Activated T-helper 1 cell treated with anti-CD3 and anti-CD28 coated beads, Interleukin-12 subunit alpha, Interleukin-12 subunit beta, Interleukin-2, Interleukin-4 antibody, amounts not matched to agents 30 ng/mL and 10 ng/mL and 1 ng/mL, durations not matched to agents 14 hours and 24 hours and 36 hours (primary cell): ENCODE results near the gene PDE6C. TPM values are rescaled to one million over a fixed set of nuclear protein-coding genes. Genes with fewer than 3 reads are reported as not detected.
A peak's percentile ranks its signal among the peaks of the same experiment; 100 is the strongest.

ENCODE experiments used
- DNase-seq: peaks from one replicate; pipeline ENCODE4 v3.0.0; 2021; ENCODE audit warnings: low spot score
- H3K27ac Mint-ChIP-seq: one replicate; pipeline ENCODE4 v1.8.0; 2021; ENCODE audit warnings: mild to moderate bottlenecking, mixed read lengths
- H3K27me3 Mint-ChIP-seq: one replicate; pipeline ENCODE4 v1.8.0; 2022; ENCODE audit warnings: mild to moderate bottlenecking, moderate library complexity, mixed read lengths; ENCODE audit not compliant: insufficient read depth
- H3K36me3 Mint-ChIP-seq: one replicate; pipeline ENCODE4 v1.8.0; 2021; ENCODE audit warnings: low read depth, mixed read lengths
- H3K4me1 Mint-ChIP-seq: one replicate; pipeline ENCODE4 v1.8.0; 2021; ENCODE audit warnings: low read depth, mixed read lengths
- H3K4me3 Mint-ChIP-seq: one replicate; pipeline ENCODE4 v1.8.0; 2021; ENCODE audit warnings: mild to moderate bottlenecking, moderate library complexity, mixed read lengths
- H3K9me3 Mint-ChIP-seq: one replicate; pipeline ENCODE4 v1.8.0; 2021; ENCODE audit warnings: mixed read lengths
- intact Hi-C: fragments of 100-400 bp; cut with micrococcal nuclease; formaldehyde crosslinking; loops from one replicate; pipeline ENCODE4 v1.15.1; 2024
- total RNA-seq: library from RNA; stranded (reverse); gene quantifications from 2 replicates; pipeline ENCODE4 v1.2.3, GENCODE V29; 2022

The PDE6C gene
- total RNA-seq, 1 donor from 2014 or later, result not detected

DNA sequence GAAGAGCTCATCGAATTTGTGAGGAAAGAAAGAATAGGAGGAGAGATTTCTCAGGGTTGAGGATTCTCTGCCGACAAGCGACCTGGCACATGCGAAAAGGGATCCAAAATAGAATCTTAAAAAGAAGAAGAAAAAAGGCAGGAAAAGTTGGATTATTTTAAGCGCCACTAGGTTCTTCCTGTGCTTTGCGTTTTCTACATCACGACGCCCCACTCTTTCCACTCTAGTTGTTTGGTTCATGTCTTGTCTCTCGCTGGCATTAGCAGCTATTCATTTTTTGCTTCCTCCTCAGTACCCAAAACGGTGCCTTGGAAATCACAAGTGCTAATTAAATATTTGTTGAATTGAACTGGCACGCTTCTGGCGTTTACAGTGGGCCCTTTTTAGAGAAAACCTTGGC, 90.7 kb downstream of the PDE6C start:
- intact Hi-C loops, result loop anchor here (2.0 to 10.0 kb wide), 9 partner anchors 114 to 1412 kb away; partner anchors contain the start of genes CEP55, CPEB3, EXOC6 and IDE
- Mint-ChIP-seq H3K4me1 (peaks cover 26% of the 10 kb centered on the region), H3K27ac (no peak overlapping the region), H3K36me3 (peaks cover 8% of the 10 kb centered on the region), H3K27me3 (no peaks in the 10 kb centered on the region), H3K4me3 (no peak overlapping the region), H3K9me3 (no peaks in the 10 kb centered on the region)
- no peak for DNase-seq

GRCh38 chr10:93703841-93704240, 91.5 kb downstream of the PDE6C start:
- no peak overlapping the region for H3K27ac Mint-ChIP-seq
- H3K9me3 Mint-ChIP-seq, result no peaks in the 10 kb centered on the region
- H3K4me3 Mint-ChIP-seq, result peak overlapping the region; percentile 79
- H3K36me3 Mint-ChIP-seq, result peaks cover 7% of the 10 kb centered on the region
- no peaks in the 10 kb centered on the region for H3K27me3 Mint-ChIP-seq
- intact Hi-C loops, result loop anchor here (2.0 to 10.0 kb wide), 9 partner anchors 113 to 1413 kb away; partner anchors contain the start of genes CEP55, CPEB3, EXOC6 and IDE
- DNase-seq, result no peak
- peaks cover 27% of the 10 kb centered on the region for H3K4me1 Mint-ChIP-seq

DNA sequence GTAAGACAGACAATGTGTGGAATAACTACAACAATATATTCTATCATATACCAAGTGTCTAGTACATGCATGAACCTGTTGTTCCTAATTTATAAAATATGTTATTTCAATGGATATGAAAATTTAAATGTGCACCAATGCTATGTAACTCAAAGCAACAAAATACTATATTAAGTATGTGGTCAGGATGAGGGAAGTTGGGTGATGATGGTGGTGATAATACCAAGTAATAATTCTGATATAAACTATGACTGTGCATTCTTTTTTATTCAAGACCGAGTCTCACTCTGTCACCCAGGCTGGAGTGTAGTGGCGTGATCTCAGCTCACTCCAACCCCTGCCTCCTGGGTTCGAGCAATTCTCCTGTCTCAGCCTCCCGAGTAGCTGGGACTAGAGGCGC, 92.1 kb downstream of the PDE6C start:
- peaks cover 3% of the 10 kb centered on the region for H3K36me3 Mint-ChIP-seq
- DNase-seq, result no peak
- intact Hi-C loops, result loop anchor here (5.0 to 10.0 kb wide), 5 partner anchors 327 to 1132 kb away; partner anchors contain the start of genes EXOC6, IDE and KIF11
- H3K4me1 Mint-ChIP-seq, result peaks cover 23% of the 10 kb centered on the region
- H3K4me3 Mint-ChIP-seq, result no peak overlapping the region
- no peaks in the 10 kb centered on the region for H3K9me3 Mint-ChIP-seq
- H3K27ac Mint-ChIP-seq, result no peak overlapping the region
- no peaks in the 10 kb centered on the region for H3K27me3 Mint-ChIP-seq

- Mint-ChIP-seq H3K4me3 (no peak overlapping the region), H3K36me3 (no peaks in the 10 kb centered on the region), H3K9me3 (no peaks in the 10 kb centered on the region), H3K27ac (no peak overlapping the region), H3K4me1 (peaks cover 20% of the 10 kb centered on the region), H3K27me3 (no peaks in the 10 kb centered on the region)
- intact Hi-C loops, result loop anchor here (10.0 kb wide), 1 partner anchor 863 kb away; the partner anchor contains the start of gene EXOC6
- no peak for DNase-seq
Measured at GRCh38 chr10:93707623-93708022, 95.3 kb downstream of the PDE6C start.

GRCh38 chr10:93710333-93710909, 98.1 kb downstream of the PDE6C start:
- Mint-ChIP-seq H3K9me3 (no peaks in the 10 kb centered on the region), H3K36me3 (no peaks in the 10 kb centered on the region), H3K27me3 (no peaks in the 10 kb centered on the region), H3K4me3 (no peak overlapping the region), H3K27ac (no peak overlapping the region), H3K4me1 (peaks cover 14% of the 10 kb centered on the region)
- intact Hi-C loops, result no loop called here
- DNase-seq, result no peak

- Mint-ChIP-seq H3K27me3 (no peaks in the 10 kb centered on the region), H3K4me1 (peaks cover 13% of the 10 kb centered on the region), H3K36me3 (no peaks in the 10 kb centered on the region), H3K4me3 (no peak overlapping the region), H3K9me3 (no peaks in the 10 kb centered on the region), H3K27ac (no peak overlapping the region)
- intact Hi-C loops, result no loop called here
- no peak for DNase-seq
Measured at GRCh38 chr10:93711891-93712290, 99.6 kb downstream of the PDE6C start.

DNA sequence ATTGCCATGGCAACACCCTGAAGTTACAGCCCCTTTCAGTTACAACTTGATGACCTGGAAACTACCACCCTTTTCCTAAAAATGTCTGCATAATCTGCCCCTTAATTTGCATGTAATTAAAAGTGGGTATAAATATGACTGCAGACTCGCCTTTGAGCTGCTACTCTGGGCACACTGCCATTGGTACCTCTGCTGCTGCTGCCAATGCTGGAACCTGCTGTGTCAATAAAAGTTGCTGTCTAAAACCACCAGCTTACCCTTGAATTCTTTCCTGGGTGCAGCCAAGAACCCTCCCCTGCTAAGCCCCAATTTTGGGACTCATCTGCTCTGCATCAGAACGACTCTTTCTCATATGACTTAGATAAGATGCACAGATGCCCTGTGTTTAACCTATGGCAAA, 100.3 kb downstream of the PDE6C start:
- intact Hi-C loops, result no loop called here
- H3K27me3 Mint-ChIP-seq, result no peaks in the 10 kb centered on the region
- H3K4me1 Mint-ChIP-seq, result peaks cover 6% of the 10 kb centered on the region
- DNase-seq, result no peak
- no peak overlapping the region for H3K4me3 Mint-ChIP-seq
- H3K9me3 Mint-ChIP-seq, result no peaks in the 10 kb centered on the region
- H3K27ac Mint-ChIP-seq, result no peak overlapping the region
- no peaks in the 10 kb centered on the region for H3K36me3 Mint-ChIP-seq

DNA sequence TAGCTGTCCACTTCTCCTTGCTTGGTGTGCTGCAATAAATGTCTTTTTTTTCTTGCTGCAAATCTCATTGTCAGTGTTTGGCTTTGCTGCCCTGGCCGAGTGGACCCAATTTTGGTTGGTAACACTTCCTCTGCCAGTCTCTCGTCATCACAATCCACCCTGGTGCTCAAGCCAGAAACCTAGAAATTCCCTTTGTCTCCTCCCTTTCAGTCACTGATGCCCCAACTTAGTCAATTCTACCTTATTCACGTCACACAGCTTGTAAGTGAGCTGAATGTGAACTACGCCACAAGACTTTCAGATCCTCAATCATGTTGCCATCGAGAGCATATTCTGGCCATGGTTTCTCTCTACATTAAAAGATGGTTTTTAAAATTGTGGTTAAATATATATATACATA, 103.0 kb downstream of the PDE6C start:
- no peaks in the 10 kb centered on the region for H3K36me3 Mint-ChIP-seq
- H3K4me3 Mint-ChIP-seq, result no peak overlapping the region

More for the DNA sequence above, 103.0 kb downstream of the PDE6C start:
- intact Hi-C loops, result no loop called here
- Mint-ChIP-seq H3K27ac (no peak overlapping the region), H3K27me3 (peaks cover 6% of the 10 kb centered on the region), H3K9me3 (no peaks in the 10 kb centered on the region), H3K4me1 (no peaks in the 10 kb centered on the region)
- no peak for DNase-seq

Other genes with a start within 250 kb of the PDE6C start
- gene MYOF, start 130.2 kb upstream of the PDE6C start, total RNA-seq, result 13.4 and 13.7 TPM in 2 replicates
- gene CEP55, start 115.9 kb upstream of the PDE6C start, total RNA-seq, result 53.0 and 55.7 TPM in 2 replicates
- not detected in 2 replicates for gene FFAR4, start 45.9 kb upstream of the PDE6C start, total RNA-seq
- gene RBP4, start 11.3 kb upstream of the PDE6C start, total RNA-seq, result not detected in 2 replicates
- 25.9 and 28.2 TPM in 2 replicates for gene FRA10AC1, start 90.1 kb downstream of the PDE6C start, total RNA-seq
- not detected in 2 replicates for gene LGI1, start 145.4 kb downstream of the PDE6C start, total RNA-seq